Nephron progenitor cell (in vitro differentiated cells): Measurements from ENCODE around the gene CIBAR2.

ENCODE experiments used
- DNase-seq: peaks from one replicate; pipeline ENCODE4 v3.0.0; 2021
- H3K27ac Mint-ChIP-seq: 2 replicates; pipeline ENCODE4 v1.8.0; 2021; ENCODE audit warnings: mild to moderate bottlenecking, moderate library complexity, mixed read lengths
- H3K27me3 Mint-ChIP-seq: 2 replicates; pipeline ENCODE4 v1.8.0; 2021; ENCODE audit warnings: mild to moderate bottlenecking, low read depth, mixed read lengths; ENCODE audit not compliant: poor library complexity
- H3K36me3 Mint-ChIP-seq: 2 replicates; pipeline ENCODE4 v1.8.0; 2021; ENCODE audit warnings: low read depth, mixed read lengths
- H3K4me1 Mint-ChIP-seq: 2 replicates; pipeline ENCODE4 v1.8.0; 2021; ENCODE audit warnings: mixed read lengths
- H3K4me3 Mint-ChIP-seq: 2 replicates; pipeline ENCODE4 v1.8.0; 2021; ENCODE audit warnings: mild to moderate bottlenecking, moderate library complexity, mixed read lengths
- H3K9me3 Mint-ChIP-seq: 2 replicates; pipeline ENCODE4 v1.8.0; 2021; ENCODE audit warnings: mild to moderate bottlenecking, moderate library complexity, mixed read lengths
- CTCF ChIP-seq: fragments of 200-600 bp; sonication (generic); IDR thresholded peaks from 2 replicates; pipeline ENCODE4 v1.5.0; 2021; ENCODE audit warnings: antibody characterized with exemption

Gene CIBAR2

GRCh38 chr16:85062845-85063244 lies 49.4 kb downstream of the CIBAR2 start:
- Mint-ChIP-seq H3K4me3 (no peak overlapping the region), H3K27ac (no peak overlapping the region), H3K36me3 (no peaks in the 10 kb centered on the region), H3K9me3 (no peaks in the 10 kb centered on the region), H3K27me3 (peaks cover 8% of the 10 kb centered on the region), H3K4me1 (peaks cover 11% of the 10 kb centered on the region)
- DNase-seq, result no peak
- no peak for TF ChIP-seq CTCF

- Mint-ChIP-seq H3K4me3 (no peak overlapping the region), H3K27ac (no peak overlapping the region), H3K27me3 (peaks cover 8% of the 10 kb centered on the region), H3K4me1 (peaks cover 17% of the 10 kb centered on the region), H3K36me3 (no peaks in the 10 kb centered on the region), H3K9me3 (no peaks in the 10 kb centered on the region)
- DNase-seq, result no peak
- TF ChIP-seq CTCF, result no peak
Observed at GRCh38 chr16:85062323-85062722, 49.9 kb downstream of the CIBAR2 start.

DNA sequence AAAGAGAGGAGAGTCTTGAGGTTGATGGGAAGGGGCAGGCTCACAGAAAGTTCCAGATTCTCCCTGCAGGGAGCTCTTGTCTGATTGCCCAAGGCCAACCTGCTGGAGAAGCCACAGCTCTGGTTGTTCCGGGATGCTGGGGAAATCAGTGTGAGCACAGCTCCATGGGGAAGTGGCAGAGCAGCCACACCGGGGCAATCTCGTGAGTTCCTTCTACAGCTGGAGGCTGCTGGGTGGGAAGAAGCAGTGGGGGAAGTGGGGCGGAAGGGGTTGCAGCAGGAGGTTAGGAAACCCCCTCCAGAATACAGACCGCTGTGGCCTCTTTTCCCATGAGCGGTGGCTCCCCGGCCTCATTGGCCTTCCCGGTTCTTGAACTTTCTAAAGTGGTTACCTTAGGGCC lies 50.7 kb downstream of the CIBAR2 start:
- TF ChIP-seq CTCF, result no peak
- Mint-ChIP-seq H3K9me3 (no peaks in the 10 kb centered on the region), H3K27me3 (peaks cover 8% of the 10 kb centered on the region), H3K4me3 (no peak overlapping the region), H3K4me1 (peaks cover 24% of the 10 kb centered on the region), H3K27ac (no peak overlapping the region), H3K36me3 (no peaks in the 10 kb centered on the region)
- no peak for DNase-seq

- TF ChIP-seq CTCF, result no peak
- no peaks in the 10 kb centered on the region for H3K9me3 Mint-ChIP-seq
- H3K36me3 Mint-ChIP-seq, result no peaks in the 10 kb centered on the region
- no peak overlapping the region for H3K4me3 Mint-ChIP-seq
- H3K27me3 Mint-ChIP-seq, result peaks cover 8% of the 10 kb centered on the region
- H3K27ac Mint-ChIP-seq, result no peak overlapping the region
- H3K4me1 Mint-ChIP-seq, result peaks cover 40% of the 10 kb centered on the region
- DNase-seq, result no peak
Observed at GRCh38 chr16:85058909-85059308, 53.4 kb downstream of the CIBAR2 start.

DNA sequence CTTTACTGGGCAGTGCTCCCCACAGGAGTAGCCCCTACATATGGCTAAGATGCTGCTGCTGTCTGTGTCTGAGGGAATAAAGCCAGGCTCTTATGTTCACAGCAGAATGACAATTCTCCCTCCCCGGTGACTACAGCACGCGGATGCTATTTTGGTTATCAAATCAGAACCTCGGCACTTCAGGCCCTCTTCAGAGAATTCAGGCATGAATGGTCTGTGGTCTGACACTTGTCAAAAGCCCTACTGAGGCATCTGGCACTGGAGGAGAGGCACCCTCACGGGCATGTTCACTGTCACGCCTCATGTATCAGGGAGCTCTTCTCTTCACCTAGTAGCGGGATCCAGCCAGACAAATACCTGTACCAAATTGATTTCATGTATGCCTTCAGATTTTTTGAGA lies 54.3 kb downstream of the CIBAR2 start:
- H3K4me3 Mint-ChIP-seq, result no peak overlapping the region

More for the DNA sequence above, 54.3 kb downstream of the CIBAR2 start:
- peaks cover 8% of the 10 kb centered on the region for H3K27me3 Mint-ChIP-seq
- H3K27ac Mint-ChIP-seq, result no peak overlapping the region
- no peak for TF ChIP-seq CTCF
- no peak for DNase-seq
- H3K36me3 Mint-ChIP-seq, result no peaks in the 10 kb centered on the region
- peaks cover 33% of the 10 kb centered on the region for H3K4me1 Mint-ChIP-seq
- H3K9me3 Mint-ChIP-seq, result no peaks in the 10 kb centered on the region
